H1 (cell line): Measurements from ENCODE around the gene SLC39A7. TPM values are rescaled to one million over a fixed set of nuclear protein-coding genes. Genes with fewer than 3 reads are reported as not detected.

Experiments
- ASH2L ChIP-seq: fragments of 200-600, 300-600 bp; sonication (generic); IDR thresholded peaks from one replicate; pipeline ENCODE4 v1.7.1; 2017; ENCODE audit warnings: low read length
- BRCA1 ChIP-seq: IDR thresholded peaks from 2 replicates; pipeline ENCODE4 v1.6.1; 2012; ENCODE audit warnings: low read depth, low read length, improper control_type of control experiment
- CHD2 ChIP-seq: IDR thresholded peaks from 2 replicates; pipeline ENCODE4 v1.6.1; 2012; ENCODE audit warnings: low read length, improper control_type of control experiment
- CREB1 ChIP-seq: IDR thresholded peaks from 2 replicates; pipeline ENCODE4 v1.6.1; 2012; ENCODE audit warnings: inconsistent platforms
- CTCF ChIP-seq, 3 experiments: IDR thresholded peaks; 1 replicate in 2 of 3; 2 replicates in 1 of 3; pipeline versions ENCODE4 v1.5.1 to v1.6.1; 2011; ENCODE audit warnings: low read length in 3 of 3, mild to moderate bottlenecking in 3 of 3, inconsistent platforms in 2 of 3, low read depth in 1 of 3, moderate library complexity in 1 of 3; ENCODE audit not compliant: insufficient read depth in 1 of 3; ENCODE audit errors: control extremely low read depth in 1 of 3
- E2F6 ChIP-seq: IDR thresholded peaks from 2 replicates; pipeline ENCODE4 v1.6.1; 2012; ENCODE audit warnings: inconsistent platforms
- EGR1 ChIP-seq: IDR thresholded peaks from 2 replicates; pipeline ENCODE4 v1.6.1; 2011; ENCODE audit warnings: low read depth, low read length, borderline replicate concordance
- GABPA ChIP-seq: IDR thresholded peaks from 2 replicates; pipeline ENCODE4 v1.6.1; 2011; ENCODE audit warnings: mild to moderate bottlenecking, low read length, moderate library complexity, borderline replicate concordance; ENCODE audit not compliant: insufficient read depth
- HDAC2 ChIP-seq, 2 experiments: fragments of 300-600 bp in 1 of 2; sonication (generic) in 1 of 2; IDR thresholded peaks; 2 replicates each; pipeline ENCODE4 v1.6.1; 2011 to 2012; ENCODE audit warnings: low read depth in 2 of 2, low read length in 2 of 2, mild to moderate bottlenecking in 2 of 2, moderate library complexity in 2 of 2, borderline replicate concordance in 1 of 2, inconsistent platforms in 1 of 2
- MAX ChIP-seq: IDR thresholded peaks from 2 replicates; pipeline ENCODE4 v1.6.1; 2012; ENCODE audit warnings: inconsistent platforms
- NANOG ChIP-seq: IDR thresholded peaks from 2 replicates; pipeline ENCODE4 v1.6.1; 2011; ENCODE audit warnings: low read length, low read depth, mild to moderate bottlenecking, inconsistent platforms; ENCODE audit not compliant: insufficient read depth, poor library complexity, severe bottlenecking
- PHF8 ChIP-seq: fragments of 200-600 bp; sonication (generic); conservative IDR thresholded peaks from 2 replicates; pipeline ENCODE4 v1.7.1; 2012; ENCODE audit warnings: low read depth, mild to moderate bottlenecking, inconsistent platforms, low read length, moderate library complexity
- POLR2A ChIP-seq, 2 experiments: IDR thresholded peaks; 1 replicate in 1 of 2; 2 replicates in 1 of 2; pipeline ENCODE4 v1.6.1; 2011; ENCODE audit warnings: low read depth in 2 of 2, low read length in 2 of 2, mild to moderate bottlenecking in 2 of 2; ENCODE audit errors: control extremely low read depth in 1 of 2
- RFX5 ChIP-seq: IDR thresholded peaks from 2 replicates; pipeline ENCODE4 v1.6.1; 2011; ENCODE audit warnings: low read depth, low read length, improper control_type of control experiment, borderline replicate concordance
- SIN3A ChIP-seq, 2 experiments: IDR thresholded peaks in 1 of 2; conservative IDR thresholded peaks in 1 of 2; 2 replicates each; pipeline ENCODE4 v1.6.1; 2011 to 2012; ENCODE audit warnings: low read length in 2 of 2, improper control_type of control experiment in 1 of 2, low read depth in 1 of 2, mild to moderate bottlenecking in 1 of 2
- SIX5 ChIP-seq: IDR thresholded peaks from 2 replicates; pipeline ENCODE4 v1.6.1; 2011; ENCODE audit warnings: mild to moderate bottlenecking, low read depth, low read length
- SP2 ChIP-seq: IDR thresholded peaks from 2 replicates; pipeline ENCODE4 v1.6.1; 2012; ENCODE audit warnings: mild to moderate bottlenecking, low read length, inconsistent platforms
- SRF ChIP-seq: IDR thresholded peaks from 2 replicates; pipeline ENCODE4 v1.6.1; 2011; ENCODE audit warnings: mild to moderate bottlenecking, low read depth, low read length, moderate library complexity
- TAF1 ChIP-seq: IDR thresholded peaks from 2 replicates; pipeline ENCODE4 v1.6.1; 2011; ENCODE audit warnings: mild to moderate bottlenecking, low read depth, low read length
- TBP ChIP-seq: IDR thresholded peaks from 2 replicates; pipeline ENCODE4 v1.6.1; 2011; ENCODE audit warnings: low read depth, low read length, improper control_type of control experiment
- ZNF274 ChIP-seq: IDR thresholded peaks from 2 replicates; pipeline ENCODE4 v1.7.0; 2012; ENCODE audit warnings: low read length, borderline replicate concordance; ENCODE audit errors: extremely low read depth
- polyA plus RNA-seq, 7 experiments: library from polyadenylated mRNA; depleted of rRNA in 3 of 7; stranded (reverse) in 5 of 7; unstranded in 2 of 7; fragments of >200 nt in 5 of 7; fragments of 200-250 nt in 2 of 7; gene quantifications; 1 replicate in 5 of 7; 2 replicates in 1 of 7; 4 replicates in 1 of 7; pipeline versions ENCODE4 v1.2.1 to v1.2.3, GENCODE V29; 2011 to 2013; ENCODE audit warnings: missing spikeins in 2 of 7, mixed read lengths in 2 of 7
- total RNA-seq: library from RNA; stranded (reverse); fragmentation: NEBNext Ultra II Directional; extraction: Animal tissue kit (Norgen Biotek cat#: 25700); gene quantifications from 2 replicates; pipeline ENCODE4 v1.2.1, GENCODE V29; 2021

SLC39A7 gene
- total and polyA plus RNA-seq, 2 of the 8 experiments (the other 6 are each of a cell fraction or from before 2014, with no cell fraction given), result 63.3 to 123 TPM

- TF ChIP-seq BRCA1, result no peak
- peak; percentile 20 for TF ChIP-seq NANOG
- TF ChIP-seq EGR1, result peak; percentile 75
- peak; percentile 10; the same call in 1 of the 2 replicates for TF ChIP-seq E2F6
- TF ChIP-seq TAF1, result peak; percentile 60; the same call in 1 of the 2 replicates
- no peak; the same call in 1 of the 2 replicates for TF ChIP-seq SP2
- no peak for TF ChIP-seq CHD2
- no peak for TF ChIP-seq HDAC2 (IDR thresholded peaks at IDR 0.05; ENCODE audit: borderline replicate concordance in 1 of 2, low read depth in 2 of 2, low read length in 2 of 2)
- 0 out of 2 replicates have a peak, but pooled peaks have one; percentile 45 for TF ChIP-seq TBP
- TF ChIP-seq ZNF274, result no peak
- TF ChIP-seq PHF8, result 0 out of 2 replicates have a peak, but pooled peaks have one; percentile 44
- no peak for TF ChIP-seq RFX5
- TF ChIP-seq CTCF (IDR thresholded peaks at IDR 0.05; ENCODE audit: control extremely low read depth in 1 of 3, insufficient read depth in 1 of 3, low read depth in 1 of 3, low read length in 3 of 3), result no peak
- TF ChIP-seq ASH2L, result peak; percentile 47
- no peak for TF ChIP-seq GABPA
- TF ChIP-seq POLR2A (IDR thresholded peaks at IDR 0.05; ENCODE audit: control extremely low read depth in 1 of 2, low read depth in 2 of 2, low read length in 2 of 2), result peak in 1 of 2 experiments; percentile 48; a peak in 2 of 3 replicates
- no peak for TF ChIP-seq SRF
- 0 out of 2 replicates have a peak, but pooled peaks have one; percentile 21 for TF ChIP-seq MAX
- TF ChIP-seq SIN3A (conservative IDR thresholded peaks at IDR 0.05 in 1 of 2, IDR thresholded peaks at IDR 0.05 in 1 of 2; ENCODE audit: low read depth in 1 of 2, low read length in 2 of 2), result peak; percentile 8 to 72; a peak in 1 of 4 replicates
- TF ChIP-seq SIX5, result no peak
- no peak for TF ChIP-seq CREB1
Observed at GRCh38 chr6:33204415-33205190, 3.9 kb downstream of the SLC39A7 start, which contains the start of gene HSD17B8 (continued).
